Prostate gland (tissue), 2 donors: Measurements from ENCODE around the gene FBN2.

Experiments used
- POLR2A ChIP-seq: fragments of 450-650 bp; IDR thresholded peaks from one replicate; pipeline ENCODE4 v1.6.1; 2016; ENCODE audit warnings: antibody characterized with exemption, mild to moderate bottlenecking
- POLR2AphosphoS5 ChIP-seq: sonication (generic); formaldehyde crosslinking; IDR thresholded peaks from one replicate; pipeline ENCODE4 v1.6.1; 2017; ENCODE audit warnings: antibody characterized with exemption
- TF ChIP-seq, protein P1 (sequence below), 4 experiments: fragments of 200-600 bp in 2 of 4; fragments of 450-650 bp in 2 of 4; sonication (generic) in 2 of 4; IDR thresholded peaks; 1 replicate in 3 of 4; 2 replicates in 1 of 4; pipeline ENCODE4 v1.5.1; 2016 to 2019; ENCODE audit warnings: antibody characterized with exemption in 4 of 4, mild to moderate bottlenecking in 2 of 4, moderate library complexity in 2 of 4

DNA sequence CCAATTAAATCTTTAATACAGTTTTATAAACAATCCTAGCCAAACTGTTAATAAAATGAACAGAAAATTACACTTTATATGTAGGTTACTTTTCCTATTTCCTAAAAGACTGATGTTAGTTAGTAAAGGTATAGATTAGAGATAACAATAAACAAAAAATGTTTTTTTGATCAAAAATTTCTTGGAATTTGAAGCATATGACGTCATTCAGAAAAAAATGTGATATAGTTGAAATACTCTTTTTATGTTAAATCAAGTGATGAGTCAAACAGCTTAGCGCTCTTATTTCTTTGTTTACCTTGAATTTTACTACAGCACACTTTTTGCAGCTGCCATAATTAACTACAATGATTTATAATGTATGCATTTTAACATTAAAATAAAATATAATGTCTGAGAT, 258.7 kb downstream of the FBN2 start:
- TF ChIP-seq, protein P1, sequence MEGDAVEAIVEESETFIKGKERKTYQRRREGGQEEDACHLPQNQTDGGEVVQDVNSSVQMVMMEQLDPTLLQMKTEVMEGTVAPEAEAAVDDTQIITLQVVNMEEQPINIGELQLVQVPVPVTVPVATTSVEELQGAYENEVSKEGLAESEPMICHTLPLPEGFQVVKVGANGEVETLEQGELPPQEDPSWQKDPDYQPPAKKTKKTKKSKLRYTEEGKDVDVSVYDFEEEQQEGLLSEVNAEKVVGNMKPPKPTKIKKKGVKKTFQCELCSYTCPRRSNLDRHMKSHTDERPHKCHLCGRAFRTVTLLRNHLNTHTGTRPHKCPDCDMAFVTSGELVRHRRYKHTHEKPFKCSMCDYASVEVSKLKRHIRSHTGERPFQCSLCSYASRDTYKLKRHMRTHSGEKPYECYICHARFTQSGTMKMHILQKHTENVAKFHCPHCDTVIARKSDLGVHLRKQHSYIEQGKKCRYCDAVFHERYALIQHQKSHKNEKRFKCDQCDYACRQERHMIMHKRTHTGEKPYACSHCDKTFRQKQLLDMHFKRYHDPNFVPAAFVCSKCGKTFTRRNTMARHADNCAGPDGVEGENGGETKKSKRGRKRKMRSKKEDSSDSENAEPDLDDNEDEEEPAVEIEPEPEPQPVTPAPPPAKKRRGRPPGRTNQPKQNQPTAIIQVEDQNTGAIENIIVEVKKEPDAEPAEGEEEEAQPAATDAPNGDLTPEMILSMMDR (IDR thresholded peaks at IDR 0.05), result no peak
- TF ChIP-seq POLR2A, result no peak
- no peak for TF ChIP-seq POLR2AphosphoS5
